M059J (cell line): ENCODE measurements around the gene PCTP. TPM values are rescaled to one million over a fixed set of nuclear protein-coding genes. Genes with fewer than 3 reads are reported as not detected.

Experiments used
- DNase-seq: peaks from one replicate; pipeline ENCODE4 v3.0.0-alpha.2; 2012; ENCODE audit warnings: low read depth
- total RNA-seq: library from RNA; depleted of rRNA; stranded (reverse); fragments of >200 nt; shearing (Covaris generic); gene quantifications from 2 replicates; pipeline ENCODE4 v1.2.3, GENCODE V29; 2014

The PCTP gene
- total RNA-seq, 1 experiment from 2014 or later = 16.8 TPM

- DNase-seq = no peak
Measured at GRCh38 chr17:55727920-55728319, 22.9 kb upstream of the PCTP start.

GRCh38 chr17:55728361-55728760 lies 22.5 kb upstream of the PCTP start:
- no peak for DNase-seq

GRCh38 chr17:55728833-55729232 lies 22.0 kb upstream of the PCTP start:
- no peak for DNase-seq

- DNase-seq = no peak
Measured at GRCh38 chr17:55729484-55729883, 21.4 kb upstream of the PCTP start.

GRCh38 chr17:55730380-55730779 lies 20.5 kb upstream of the PCTP start:
- no peak for DNase-seq

- no peak for DNase-seq
Measured at GRCh38 chr17:55730808-55731207, 20.0 kb upstream of the PCTP start.

GRCh38 chr17:55731586-55732250 lies 19.1 kb upstream of the PCTP start:
- no peak for DNase-seq

GRCh38 chr17:55734128-55734781 lies 16.6 kb upstream of the PCTP start:
- DNase-seq = no peak

- DNase-seq = peak; percentile 60
Measured at GRCh38 chr17:55735731-55736405, 15.0 kb upstream of the PCTP start.

- DNase-seq = no peak
Measured at GRCh38 chr17:55737976-55738501, 12.8 kb upstream of the PCTP start.

- DNase-seq = no peak
Measured at GRCh38 chr17:55740511-55741355, 10.1 kb upstream of the PCTP start.

- no peak for DNase-seq
Measured at GRCh38 chr17:55741356-55741700, 9.5 kb upstream of the PCTP start.

GRCh38 chr17:55742272-55743102 lies 8.4 kb upstream of the PCTP start:
- no peak for DNase-seq

- DNase-seq = peak; percentile 78
Measured at GRCh38 chr17:55743103-55743679, 7.7 kb upstream of the PCTP start.

- DNase-seq = no peak
Measured at GRCh38 chr17:55745258-55745657, 5.6 kb upstream of the PCTP start.

GRCh38 chr17:55746466-55746865 lies 4.4 kb upstream of the PCTP start:
- DNase-seq = no peak

- DNase-seq = no peak
Measured at GRCh38 chr17:55747209-55747608, 3.6 kb upstream of the PCTP start.

- no peak for DNase-seq
Measured at GRCh38 chr17:55748841-55749240, 2.0 kb upstream of the PCTP start.

- no peak for DNase-seq
Measured at GRCh38 chr17:55749985-55750384, 866 bp upstream of the PCTP start.

- DNase-seq = no peak
Measured at GRCh38 chr17:55751720-55752250, 934 bp downstream of the PCTP start.
